ENCODE measurements around the gene LENEP. TPM values are rescaled to one million over a fixed set of nuclear protein-coding genes. Genes with fewer than 3 reads are reported as not detected.

The LENEP gene
- total RNA-seq, 4 donors from 2014 or later: not detected

DNA sequence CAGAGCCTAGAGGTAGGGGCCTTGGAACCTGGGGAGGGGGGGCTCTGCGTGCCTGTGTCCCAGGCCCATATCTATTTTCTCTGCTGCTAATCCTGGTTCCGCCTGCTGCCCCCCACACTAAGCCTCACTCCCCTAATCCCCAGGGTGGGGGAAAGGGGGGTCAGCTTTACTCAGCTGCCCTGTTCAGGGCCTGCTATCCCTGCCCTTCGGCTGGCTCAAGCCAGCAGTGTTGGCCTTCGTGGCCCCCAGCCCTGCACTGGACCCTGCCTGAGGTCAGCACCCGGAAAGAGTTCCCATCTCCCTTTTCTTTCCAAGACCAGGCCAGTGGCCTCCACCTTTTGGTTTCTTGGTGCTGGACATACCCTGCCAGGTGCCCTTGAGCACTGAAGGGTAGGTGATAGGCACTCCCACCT, 17.6 kb downstream of the LENEP start:
- Histone ChIP-seq H3K27me3 (no peaks in the 10 kb centered on the region), H3K4me3 (replicated peaks in 1 of 3) (no peak overlapping the region), H3K27ac (peak overlapping the region; percentile 33 to 63 (median 58)), H3K9me3 (no peaks in the 10 kb centered on the region), H3K4me1 (peaks cover 65 to 74% of the 10 kb centered on the region in 2 donors), H3K36me3 (peaks cover 12 to 17% of the 10 kb centered on the region in 2 donors)
- DNase-seq: no peak
- intact Hi-C loops (cut with DNase I): no loop called here
- WGBS, 2 donors: 70% methylated on average over 2 to 3 of the region's 5 CpGs
- TF ChIP-seq CTCF (IDR thresholded peaks at IDR 0.05): no peak
- no peak for TF ChIP-seq POLR2A (IDR thresholded peaks at IDR 0.05)

DNA sequence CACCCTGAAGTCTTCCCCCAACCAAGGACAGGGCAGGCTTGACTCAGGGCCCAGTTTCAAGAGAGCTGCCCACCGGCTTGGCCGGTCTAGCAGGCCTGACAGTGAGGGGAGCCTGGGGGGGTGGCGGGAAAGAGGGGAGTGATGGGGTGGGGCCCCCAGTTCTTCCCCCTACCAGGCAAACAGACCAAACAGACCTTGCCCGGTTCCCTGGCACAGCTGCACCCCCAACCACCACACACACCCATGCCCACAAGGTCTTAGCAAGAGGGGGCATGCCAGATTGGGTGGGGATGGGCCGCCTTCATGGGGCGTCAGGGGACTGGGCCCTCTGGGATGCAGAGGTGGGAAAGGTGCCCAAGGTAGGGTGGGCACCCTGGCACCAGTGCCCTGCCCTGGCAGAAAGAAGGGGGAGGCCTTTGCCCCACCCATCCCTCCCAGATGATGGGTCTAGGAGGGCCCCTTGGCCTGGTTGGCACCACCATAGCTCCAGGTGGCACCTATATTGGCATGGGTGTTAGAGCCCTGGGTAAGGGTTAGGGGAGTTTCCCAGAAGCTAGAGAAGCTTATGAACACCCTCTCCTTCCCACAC, 18.1 kb downstream of the LENEP start:
- TF ChIP-seq CTCF (IDR thresholded peaks at IDR 0.05): no peak
- TF ChIP-seq POLR2A (IDR thresholded peaks at IDR 0.05): no peak
- 23 to 47% methylated on average over 3 to 4 of the region's 6 CpGs for WGBS, 2 donors
- Histone ChIP-seq H3K27me3 (no peaks in the 10 kb centered on the region), H3K4me3 (replicated peaks in 1 of 3) (no peak overlapping the region), H3K4me1 (peaks cover 60 to 71% of the 10 kb centered on the region in 2 donors), H3K36me3 (peaks cover 17 to 22% of the 10 kb centered on the region in 2 donors), H3K27ac (peak overlapping the region; percentile 33 to 63 (median 58)), H3K9me3 (no peaks in the 10 kb centered on the region)
- peak in 1 of 2 donors; percentile 52 for DNase-seq
- intact Hi-C loops (cut with DNase I): no loop called here

DNA sequence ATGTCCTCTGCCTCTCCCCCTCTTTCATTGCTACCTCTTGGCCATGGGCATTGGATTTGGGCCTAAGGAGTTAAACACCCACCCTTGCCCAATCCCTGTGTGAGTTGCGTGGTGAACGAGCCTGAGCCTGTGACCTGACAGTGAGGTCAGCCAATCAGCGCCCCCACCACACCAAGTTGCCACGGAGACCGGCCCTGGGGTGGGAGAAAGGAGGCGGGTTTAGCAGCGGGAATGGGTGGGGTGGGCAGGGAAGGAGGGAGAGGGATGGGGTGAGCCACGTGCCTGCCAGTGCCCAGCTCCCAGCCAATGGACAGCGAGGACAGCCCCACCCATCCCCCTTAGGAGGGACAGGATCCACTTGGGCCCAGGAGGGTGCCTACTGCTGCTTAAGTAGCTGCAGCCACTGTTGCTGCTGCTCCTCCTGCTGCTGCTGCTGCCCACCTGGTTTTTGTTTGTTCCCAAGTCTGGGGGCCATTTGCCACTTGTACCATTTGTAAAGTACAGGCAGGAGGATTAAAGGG, 18.7 kb downstream of the LENEP start:
- WGBS, 2 donors: 3 to 19% methylated on average over 8 to 9 of the region's 9 CpGs
- Histone ChIP-seq H3K4me3 (replicated peaks in 1 of 3) (no peak overlapping the region), H3K4me1 (peaks cover 59 to 71% of the 10 kb centered on the region in 2 donors), H3K9me3 (no peaks in the 10 kb centered on the region), H3K27me3 (no peaks in the 10 kb centered on the region), H3K36me3 (peaks cover 19 to 22% of the 10 kb centered on the region in 2 donors), H3K27ac (peak overlapping the region; percentile 33 to 63 (median 58))
- DNase-seq: peak; percentile 77 to 92
- TF ChIP-seq POLR2A (IDR thresholded peaks at IDR 0.05) (peak in 1 of 2 donors; percentile 45), CTCF (IDR thresholded peaks at IDR 0.05) (no peak)
- intact Hi-C loops (cut with DNase I): no loop called here

DNA sequence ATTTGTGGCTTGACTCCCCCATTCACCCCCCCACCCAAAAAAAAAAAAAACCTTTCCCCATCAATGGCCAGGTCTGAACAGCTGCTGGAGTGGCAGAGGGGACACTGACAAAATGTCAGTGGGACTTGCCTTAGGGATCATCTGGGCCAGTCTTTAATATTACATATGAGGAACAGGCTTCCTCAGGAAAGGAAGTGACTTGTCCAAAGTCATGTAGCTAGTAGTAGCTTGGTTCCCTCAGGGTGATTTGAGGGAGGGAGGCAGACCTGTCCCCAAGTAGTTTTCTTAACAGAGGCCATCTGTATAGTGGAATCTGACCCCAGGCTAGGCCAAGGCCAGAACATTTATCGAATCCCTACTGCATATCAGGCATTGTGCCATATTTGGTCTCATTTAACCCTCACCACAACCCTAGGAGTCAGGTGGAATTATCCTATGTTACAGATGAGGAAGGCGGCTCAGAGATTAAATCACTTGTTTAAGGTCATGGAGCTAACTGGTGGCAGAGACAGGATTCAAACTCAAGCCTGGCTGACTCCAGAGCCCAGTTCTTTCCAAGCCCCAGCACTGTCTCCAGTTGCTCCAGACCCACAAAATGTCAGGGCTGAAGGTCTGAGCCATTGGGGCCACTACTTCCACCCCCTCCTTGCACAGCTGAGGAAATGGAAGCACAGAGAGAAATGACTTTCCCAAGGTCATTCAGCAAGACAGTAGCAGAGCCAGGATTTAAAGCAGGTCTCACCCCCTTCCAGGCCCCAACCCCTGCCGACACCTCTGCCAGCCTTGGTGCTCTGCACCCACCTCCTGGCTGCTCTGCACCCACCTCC, 19.6 kb downstream of the LENEP start:
- intact Hi-C loops (cut with DNase I): no loop called here
- H3K9me3 ChIP-seq: no peaks in the 10 kb centered on the region
- H3K4me1 ChIP-seq: peaks cover 56 to 71% of the 10 kb centered on the region in 2 donors
- peaks cover 19 to 22% of the 10 kb centered on the region in 2 donors for H3K36me3 ChIP-seq
- DNase-seq: no peak
- TF ChIP-seq CTCF (IDR thresholded peaks at IDR 0.05) (no peak), POLR2A (IDR thresholded peaks at IDR 0.05) (no peak)
- no peak overlapping the region for H3K4me3 ChIP-seq (replicated peaks in 1 of 3)
- H3K27me3 ChIP-seq: no peaks in the 10 kb centered on the region
- H3K27ac ChIP-seq: peak overlapping the region in 2 of 3 donors; percentile 58 to 63
- WGBS, 2 donors: 69 to 79% methylated on average over 3 of the region's 3 CpGs
